ENCODE measurements around the gene CAMK1D. TPM values are rescaled to one million over a fixed set of nuclear protein-coding genes. Genes with fewer than 3 reads are reported as not detected.

The CAMK1D gene
- total RNA-seq, 6 experiments from 2014 or later = 5.3 to 10.8 (median 9.5) TPM

- TF ChIP-seq CTCF (IDR thresholded peaks at IDR 0.05) = no peak
- TF ChIP-seq POLR2A (IDR thresholded peaks at IDR 0.05) = no peak
- no peaks in the 10 kb centered on the region for H3K27me3 ChIP-seq
- 60% methylated on average over 3 of the region's 6 CpGs for WGBS (ENCODE audit: insufficient coverage, low coverage, low lambda C conversion rate, missing lambda C conversion rate)
- peaks cover 0 to 6% (median 0%) of the 10 kb centered on the region in 4 donors for H3K4me1 ChIP-seq
- no peak for DNase-seq
- intact Hi-C loops (cut with DNase I) = no loop called here
- no peak overlapping the region for H3K27ac ChIP-seq
- peak in 2 of 4 donors; percentile 20 to 23 for ATAC-seq
- H3K36me3 ChIP-seq = no peaks in the 10 kb centered on the region
- no peak overlapping the region for H3K4me3 ChIP-seq
- H3K9me3 ChIP-seq = no peaks in the 10 kb centered on the region
Observed at GRCh38 chr10:12597176-12597575, 247.8 kb downstream of the CAMK1D start.

GRCh38 chr10:12597788-12598765 is 248.7 kb downstream of the CAMK1D start:
- Histone ChIP-seq H3K36me3 (no peaks in the 10 kb centered on the region), H3K4me1 (peaks cover 0 to 7% (median 0%) of the 10 kb centered on the region in 4 donors), H3K9me3 (no peaks in the 10 kb centered on the region), H3K4me3 (no peak overlapping the region), H3K27ac (peak overlapping the region in 1 of 3 donors; percentile 4), H3K27me3 (no peaks in the 10 kb centered on the region)
- ATAC-seq = no peak
- TF ChIP-seq POLR2A (IDR thresholded peaks at IDR 0.05) = no peak
- TF ChIP-seq CTCF (IDR thresholded peaks at IDR 0.05) = no peak
- intact Hi-C loops (cut with DNase I) = no loop called here
- WGBS (ENCODE audit: insufficient coverage, low coverage, low lambda C conversion rate, missing lambda C conversion rate) = 79% methylated on average over 15 of the region's 15 CpGs
- no peak for DNase-seq

GRCh38 chr10:12600652-12601051 is 251.3 kb downstream of the CAMK1D start:
- DNase-seq (no peak), ATAC-seq (no peak)
- WGBS (ENCODE audit: insufficient coverage, low coverage, low lambda C conversion rate, missing lambda C conversion rate) = 81% methylated on average over 4 of the region's 4 CpGs
- no peaks in the 10 kb centered on the region for H3K36me3 ChIP-seq
- TF ChIP-seq POLR2A (IDR thresholded peaks at IDR 0.05) (no peak), CTCF (IDR thresholded peaks at IDR 0.05) (no peak)
- no peaks in the 10 kb centered on the region for H3K9me3 ChIP-seq
- no peaks in the 10 kb centered on the region for H3K27me3 ChIP-seq
- no peak overlapping the region for H3K27ac ChIP-seq
- H3K4me1 ChIP-seq = peaks cover 0 to 30% (median 4%) of the 10 kb centered on the region in 4 donors
- intact Hi-C loops (cut with DNase I) = no loop called here
- H3K4me3 ChIP-seq = no peak overlapping the region

- H3K9me3 ChIP-seq = no peaks in the 10 kb centered on the region
- intact Hi-C loops (cut with DNase I) = no loop called here
- no peak overlapping the region for H3K4me3 ChIP-seq
- TF ChIP-seq CTCF (IDR thresholded peaks at IDR 0.05) = no peak
- no peaks in the 10 kb centered on the region for H3K27me3 ChIP-seq
- H3K27ac ChIP-seq = peak overlapping the region in 1 of 3 donors; percentile 42
- H3K4me1 ChIP-seq = peaks cover 0 to 37% (median 8%) of the 10 kb centered on the region in 4 donors
- ATAC-seq (peak in 1 of 4 donors; percentile 23), DNase-seq (no peak)
- WGBS (ENCODE audit: insufficient coverage, low coverage, low lambda C conversion rate, missing lambda C conversion rate) = 17% methylated on average over 4 of the region's 7 CpGs
- H3K36me3 ChIP-seq = no peaks in the 10 kb centered on the region
Observed at GRCh38 chr10:12602521-12602920, 253.2 kb downstream of the CAMK1D start.

Data from right lobe of liver (tissue), 6 donors.